Measurements from ENCODE around the gene A1BG.
"Not testable (repeated sequence)": the region's sequence is repeated elsewhere in the genome, so short reads cannot be mapped to it uniquely, and the experiment has no call there.

The A1BG gene

GRCh38 chr19:58356766-58357480, 3.6 kb upstream of the A1BG start:
- FAIRE-seq, result no peak

- no peak for FAIRE-seq
These were observed 2.8 kb upstream of the A1BG start for GRCh38 chr19:58355908-58356765.

- FAIRE-seq, result no peak
These were observed 2.0 kb upstream of the A1BG start for GRCh38 chr19:58355215-58355796.

- no peak for FAIRE-seq
These were observed 1.3 kb upstream of the A1BG start for GRCh38 chr19:58354478-58355030.

GRCh38 chr19:58353717-58354477, 605 bp upstream of the A1BG start:
- no peak for FAIRE-seq

GRCh38 chr19:58351990-58352755, 1.1 kb downstream of the A1BG start:
- no peak for FAIRE-seq

- FAIRE-seq, result no peak
These were observed 1.8 kb downstream of the A1BG start for GRCh38 chr19:58351558-58351878.

GRCh38 chr19:58350871-58351557, 2.3 kb downstream of the A1BG start:
- no peak for FAIRE-seq

- no peak for FAIRE-seq
These were observed 3.1 kb downstream of the A1BG start for GRCh38 chr19:58350001-58350861.

- no peak for FAIRE-seq
These were observed 3.7 kb downstream of the A1BG start for GRCh38 chr19:58349590-58349989.

GRCh38 chr19:58348080-58348479, 5.2 kb downstream of the A1BG start:
- not testable (repeated sequence) for FAIRE-seq

- FAIRE-seq, result no peak
These were observed 6.0 kb downstream of the A1BG start for GRCh38 chr19:58346961-58347929.

- no peak for FAIRE-seq
These were observed 7.7 kb downstream of the A1BG start for GRCh38 chr19:58345558-58345957.

- FAIRE-seq, result no peak
These were observed 14.3 kb downstream of the A1BG start for GRCh38 chr19:58338825-58339558.

GRCh38 chr19:58338336-58338735, 15.0 kb downstream of the A1BG start:
- FAIRE-seq, result no peak

GRCh38 chr19:58336820-58337219, 16.5 kb downstream of the A1BG start:
- FAIRE-seq, result no peak

GRCh38 chr19:58336216-58336615, 17.1 kb downstream of the A1BG start:
- FAIRE-seq, result no peak

- no peak for FAIRE-seq
These were observed 17.7 kb downstream of the A1BG start for GRCh38 chr19:58335630-58336029.

All from TTC549 (cell line).